Measurements from ENCODE around the gene STX8.
A peak's percentile ranks its signal among the peaks of the same experiment; 100 is the strongest.

The STX8 gene

DNA sequence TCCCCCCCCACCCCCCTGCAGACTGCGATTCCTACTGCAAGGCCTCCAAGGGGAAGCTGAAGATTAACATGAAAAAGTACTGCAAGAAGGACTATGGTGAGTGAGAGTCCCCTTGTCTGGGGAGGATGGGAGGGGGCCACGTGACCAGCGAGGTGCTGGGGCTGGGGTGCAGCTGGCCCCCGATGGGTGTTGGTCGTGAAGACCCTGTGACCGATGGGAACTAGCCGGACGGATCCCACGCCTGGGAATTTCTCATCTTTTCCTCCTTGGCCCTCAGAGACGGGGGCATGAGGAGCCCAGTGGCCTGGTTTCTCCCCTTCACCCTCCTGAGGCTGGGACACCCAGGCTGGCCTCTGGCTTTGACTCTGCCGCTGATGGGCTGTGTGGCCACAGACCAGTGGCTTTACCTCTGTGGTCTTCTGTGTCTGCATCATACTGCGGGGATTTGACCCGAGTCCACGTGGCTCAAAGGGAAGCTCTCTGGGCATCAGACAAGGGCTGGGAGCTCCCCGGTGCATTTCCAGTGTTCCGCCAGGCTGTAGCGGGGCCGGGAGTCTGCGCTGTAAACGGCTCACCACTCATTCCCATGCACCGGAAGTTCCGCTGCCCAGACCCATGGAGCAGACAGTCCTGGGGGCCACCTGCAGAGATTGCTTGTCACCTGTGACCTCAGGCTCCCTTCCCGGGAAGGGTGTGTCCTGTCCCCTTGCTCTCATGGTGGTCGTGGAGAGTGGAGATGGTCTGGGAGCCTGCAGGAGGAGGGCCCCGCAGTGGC, 354.3 kb downstream of the STX8 start:
- no peak for DNase-seq

DNA sequence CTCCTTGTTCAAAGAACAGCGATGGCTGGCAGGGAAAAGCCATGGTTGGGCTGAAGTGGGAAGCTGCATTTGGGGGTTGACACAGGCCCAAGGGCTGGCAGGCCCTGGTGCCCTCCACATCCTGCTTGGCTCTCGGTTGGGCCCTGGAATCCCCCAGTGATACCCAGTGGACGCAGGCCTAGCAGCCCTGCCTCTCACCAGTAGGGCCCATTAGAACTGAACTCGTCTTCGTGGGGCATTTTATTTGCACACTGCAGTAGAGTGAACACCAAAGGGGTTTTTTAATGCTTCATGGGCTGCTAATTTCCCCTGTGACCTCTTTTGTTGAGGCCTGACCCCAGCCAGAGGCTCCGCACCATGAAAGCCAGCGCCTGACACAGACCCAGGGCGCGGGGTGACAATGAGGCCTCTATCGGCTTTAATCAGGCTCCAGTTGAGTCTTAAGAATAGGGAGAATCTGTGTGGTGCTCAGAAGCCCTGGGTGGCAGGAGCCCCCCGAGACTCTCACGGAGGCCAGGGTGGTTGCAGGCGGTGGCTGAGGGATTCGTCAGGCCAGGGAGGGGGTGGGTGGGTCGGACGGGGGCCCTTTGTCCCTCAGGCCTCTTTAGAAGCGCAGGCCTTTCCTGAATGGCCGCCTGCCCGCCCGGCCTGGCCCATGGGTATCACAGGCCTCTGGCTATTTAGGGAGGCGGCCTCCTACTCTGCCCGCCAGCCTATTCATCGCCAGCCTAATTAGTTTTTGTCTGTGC, 355.0 kb downstream of the STX8 start:
- DNase-seq, result no peak

DNA sequence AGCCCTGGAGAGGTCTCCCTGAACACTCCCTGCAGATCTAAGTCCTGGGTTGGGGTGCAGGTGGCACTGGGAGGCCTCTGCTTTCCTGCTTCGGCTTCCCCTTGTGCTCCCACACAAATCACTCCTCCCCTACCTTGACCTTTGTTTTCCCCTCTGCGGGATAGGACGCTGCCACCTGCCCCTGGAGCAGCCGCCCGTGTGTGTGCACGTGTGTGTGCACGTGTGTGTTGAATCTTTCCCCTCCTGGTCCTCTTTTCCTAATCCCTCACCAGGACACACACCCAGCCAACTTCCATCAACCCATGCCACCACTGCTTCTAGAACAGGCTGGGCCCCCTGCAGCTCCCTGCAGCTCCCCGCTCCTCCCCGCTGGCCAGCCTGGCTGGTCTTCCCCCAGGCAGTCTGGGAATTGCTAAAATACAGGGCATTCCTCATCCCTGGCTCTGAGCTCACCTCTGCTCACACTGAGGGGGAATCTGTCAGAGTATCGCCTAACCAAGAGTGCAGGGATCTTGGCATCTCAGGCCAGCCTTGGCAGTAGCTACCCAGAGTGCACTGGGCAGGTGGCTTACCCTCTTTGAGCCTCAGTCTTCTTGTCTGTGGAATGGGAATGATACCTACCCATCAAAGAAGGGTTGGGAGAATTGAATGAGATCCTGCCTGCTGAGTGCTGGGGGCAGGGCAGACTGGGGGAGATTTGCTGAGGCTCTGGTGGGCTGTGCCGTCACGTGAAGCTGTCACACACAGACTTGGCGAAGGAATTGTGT, 355.8 kb downstream of the STX8 start:
- DNase-seq, result no peak

DNA sequence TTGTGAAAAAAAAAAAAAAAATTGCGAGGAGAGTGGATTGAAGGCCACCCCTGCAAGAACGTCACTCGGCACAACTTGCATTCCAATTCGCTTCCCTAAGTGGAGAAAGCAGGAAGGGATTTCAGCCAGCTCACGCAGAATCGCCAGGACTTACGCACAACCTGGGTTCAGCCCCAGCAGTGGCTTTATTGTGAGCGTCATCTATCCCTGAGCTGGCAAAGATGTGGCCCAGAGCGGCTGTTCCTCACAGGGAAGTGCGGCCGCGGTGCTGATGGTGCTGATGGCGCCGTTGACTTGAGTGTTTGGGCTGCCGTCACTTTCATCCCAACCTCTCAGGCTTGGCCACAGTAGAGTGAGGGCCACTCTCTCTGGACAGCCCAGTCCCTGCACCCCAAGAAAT, 356.7 kb downstream of the STX8 start:
- no peak for DNase-seq

DNA sequence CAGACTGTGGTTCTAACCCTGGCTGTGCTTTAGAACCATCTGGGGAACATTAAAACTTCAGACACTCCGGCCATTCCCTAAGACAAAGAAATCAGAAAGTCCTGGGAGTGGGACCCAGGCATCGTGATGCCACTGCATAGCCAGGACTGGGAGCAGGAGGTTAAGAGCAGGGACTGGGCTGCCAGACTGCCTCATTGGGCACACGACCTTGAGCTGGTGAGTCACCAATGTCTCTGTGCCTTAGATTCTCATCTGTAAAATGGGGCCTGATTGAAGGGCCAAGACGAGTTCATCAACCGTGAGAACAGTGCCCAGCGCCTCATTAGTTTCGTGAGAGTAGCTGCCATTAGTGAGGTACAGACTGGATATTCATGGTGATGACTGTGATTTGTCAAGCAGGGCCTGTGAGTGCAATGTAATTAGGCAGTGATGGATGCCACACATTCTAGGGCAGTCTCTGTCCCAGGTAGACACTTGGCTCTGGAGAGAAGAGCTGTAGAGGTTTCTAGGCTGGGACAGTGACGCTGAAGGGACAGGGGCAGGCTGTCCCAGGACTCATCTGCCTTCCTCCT, 357.5 kb downstream of the STX8 start:
- DNase-seq, result no peak

DNA sequence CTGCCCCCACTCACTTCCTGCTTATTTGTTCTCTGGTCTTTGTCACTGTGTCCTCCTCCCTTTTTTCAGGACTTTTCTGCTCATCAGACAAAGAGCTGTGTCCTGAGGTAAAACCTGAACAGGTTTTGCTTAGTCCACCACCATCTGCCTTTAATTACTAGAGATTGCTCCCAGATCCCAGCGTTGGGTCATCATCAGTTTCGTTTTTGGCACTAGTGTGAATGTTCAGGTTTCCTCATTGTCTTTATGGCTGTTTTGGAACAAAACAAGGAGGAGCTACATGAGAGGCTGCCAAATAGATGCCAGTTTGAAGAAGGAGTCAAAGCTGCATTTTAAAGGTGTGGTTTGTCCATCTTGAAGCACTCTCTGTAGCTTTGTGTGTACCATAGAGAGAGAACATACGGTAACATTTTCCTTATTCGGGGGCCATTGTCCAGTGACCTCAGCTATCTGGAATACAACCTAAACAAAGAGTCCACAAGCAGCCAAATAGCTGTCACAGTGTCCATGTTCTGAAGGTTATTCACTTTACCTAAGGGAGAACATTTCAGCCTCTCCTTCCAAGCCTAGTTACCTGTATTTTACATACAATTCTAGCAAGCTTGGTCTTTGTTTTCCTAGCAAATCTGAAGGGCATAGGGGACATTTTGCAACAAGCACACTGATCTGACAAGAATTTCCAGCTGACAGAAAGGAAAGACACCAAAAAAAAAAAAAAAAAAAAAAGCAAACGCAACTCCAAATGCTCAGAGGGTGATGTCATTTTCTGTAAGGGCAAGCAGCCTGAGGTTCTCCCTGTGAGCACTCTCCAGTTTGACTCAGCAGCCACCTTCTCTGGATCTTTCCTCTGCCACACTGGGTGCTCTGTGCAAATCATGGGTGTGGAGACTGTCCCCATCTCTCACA, 358.2 kb downstream of the STX8 start:
- DNase-seq, result peak; percentile 87

DNA sequence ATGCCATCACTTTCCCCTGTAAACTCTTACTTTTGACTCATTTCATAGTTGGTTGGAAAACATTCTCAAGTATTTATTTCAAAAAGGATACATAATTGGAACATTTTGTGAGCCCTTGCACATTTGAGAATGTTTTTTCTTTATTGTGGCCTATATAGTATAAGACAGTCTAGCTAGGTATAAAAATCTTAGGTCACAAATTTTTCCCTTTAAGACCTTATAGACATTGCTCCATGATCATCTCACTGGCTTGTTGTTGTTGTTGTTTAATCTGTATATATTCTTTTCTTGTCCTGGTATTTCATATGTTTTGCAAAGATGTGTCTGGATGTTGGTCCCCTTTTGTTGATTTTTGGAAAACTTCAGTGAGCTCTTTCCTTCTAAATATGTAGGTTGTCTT, 360.2 kb downstream of the STX8 start:
- DNase-seq, result no peak

DNA sequence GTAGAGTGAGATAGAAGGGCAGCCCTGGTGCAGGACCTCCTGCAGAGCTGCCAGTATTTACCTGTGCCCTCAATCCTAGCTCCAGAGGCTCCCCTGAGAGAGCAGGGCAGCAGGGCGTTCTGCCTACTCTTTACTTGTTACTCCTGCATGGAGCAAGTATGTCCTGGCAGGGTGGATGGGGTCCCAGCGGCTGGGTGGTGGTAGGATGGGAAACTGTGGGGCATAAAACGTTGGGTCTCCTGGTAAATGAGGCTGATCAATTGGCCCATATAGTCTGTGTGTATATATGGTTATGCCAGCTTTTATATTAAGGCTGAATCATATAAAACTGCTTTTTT, 362.3 kb downstream of the STX8 start:
- no peak for DNase-seq

DNA sequence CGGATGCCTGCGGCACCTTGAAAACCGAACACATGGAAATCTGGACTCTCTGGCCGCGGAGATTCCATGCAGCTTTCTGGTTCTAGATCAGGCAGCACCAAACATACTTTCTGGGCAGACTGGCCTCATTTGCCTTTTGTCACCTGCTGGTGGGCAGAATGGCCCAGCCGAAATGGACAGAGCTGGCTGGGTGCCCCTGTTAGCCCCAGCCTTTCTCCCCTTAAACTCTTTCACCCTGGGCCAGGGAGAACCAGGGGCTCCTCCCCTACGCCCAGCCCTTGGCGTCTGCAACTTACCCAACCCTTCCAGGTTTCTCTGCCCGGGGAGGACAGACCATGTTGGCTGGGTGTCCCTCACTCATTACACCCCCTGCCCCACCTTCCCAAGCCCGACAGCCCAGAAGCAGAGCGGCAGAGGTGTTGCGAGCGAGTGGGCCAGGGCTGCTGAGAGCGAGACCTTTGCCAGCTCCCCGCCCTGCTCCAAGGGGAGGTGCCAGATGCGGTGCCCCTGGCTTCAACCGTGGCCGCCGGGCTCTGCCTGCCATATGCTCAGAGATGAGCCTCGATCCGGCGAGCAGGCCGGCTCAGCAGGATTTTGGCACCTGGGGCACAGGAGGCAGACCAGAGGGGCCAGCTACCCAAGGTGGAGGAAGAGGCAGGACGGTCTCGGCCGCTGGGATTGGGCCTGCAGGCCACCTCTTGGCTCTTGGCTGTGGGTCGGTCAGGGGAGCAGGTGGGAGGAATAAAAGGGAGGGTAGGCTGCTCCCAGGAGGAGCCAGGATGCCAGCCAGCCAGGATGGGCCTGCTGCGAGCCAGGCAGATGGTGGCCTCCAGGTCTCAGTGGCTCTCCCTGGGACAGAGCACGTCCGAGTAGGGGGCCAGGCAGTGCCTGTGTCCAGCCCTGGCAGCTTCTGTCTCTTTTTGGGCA, 363.0 kb downstream of the STX8 start:
- no peak for DNase-seq

DNA sequence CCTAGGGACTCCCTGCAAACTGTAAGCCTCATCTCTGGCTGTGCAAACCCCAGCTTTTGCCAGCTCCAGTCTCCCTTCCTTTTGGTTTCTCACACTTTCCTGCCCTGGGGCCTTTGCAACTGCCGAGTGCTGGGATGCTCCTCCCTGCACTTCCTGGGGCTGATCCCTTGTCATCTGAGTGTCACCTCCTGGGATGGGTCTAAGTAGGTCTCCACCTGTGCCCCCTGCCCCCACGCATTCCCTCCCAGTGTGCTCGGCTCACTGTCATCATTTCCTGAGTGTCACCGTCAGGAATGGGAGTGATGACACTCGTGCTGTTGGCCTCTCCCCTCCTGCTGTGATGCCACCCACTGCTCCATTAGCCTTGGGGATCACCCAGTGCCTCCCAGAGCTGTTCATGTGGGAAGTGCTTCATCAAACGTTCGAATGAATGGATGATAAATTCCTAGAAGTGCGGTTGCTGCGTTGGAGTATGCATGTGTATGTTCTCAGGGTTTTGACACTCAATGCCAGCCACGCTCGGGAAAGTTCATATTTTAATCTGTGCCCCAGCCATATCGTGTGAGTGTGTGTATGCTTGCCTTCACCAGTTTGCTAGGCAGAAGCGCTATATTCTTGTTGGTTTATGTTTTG, 364.4 kb downstream of the STX8 start:
- no peak for DNase-seq

DNA sequence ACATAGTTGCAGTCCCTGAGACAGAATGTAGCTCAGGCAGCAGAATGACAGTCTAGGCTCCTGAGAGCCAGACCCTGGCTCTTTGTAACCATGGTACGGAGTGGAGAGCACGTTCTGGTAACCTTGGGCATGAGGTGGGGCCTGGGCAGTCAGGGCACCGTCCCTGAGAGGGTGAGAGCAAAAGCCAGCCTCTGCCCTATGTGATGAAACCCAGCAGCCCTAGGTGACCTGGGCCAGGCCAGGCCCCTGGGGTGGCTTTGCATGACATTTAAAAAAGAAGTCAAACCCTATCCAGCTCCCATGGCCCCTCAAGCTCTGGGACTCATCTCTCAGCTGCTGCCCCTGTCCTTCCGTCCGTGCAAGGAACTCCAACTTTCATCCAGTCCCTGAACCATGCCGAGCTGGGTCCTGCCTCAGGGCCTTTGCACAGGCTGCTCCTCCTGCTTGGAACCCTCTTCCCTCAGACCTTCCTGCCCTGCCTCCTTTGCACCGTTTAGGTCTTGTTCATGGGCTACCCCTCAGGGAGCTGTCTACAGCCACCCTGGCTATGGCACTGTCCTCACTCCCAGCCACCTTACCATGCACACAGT, 365.7 kb downstream of the STX8 start:
- DNase-seq, result no peak

DNA sequence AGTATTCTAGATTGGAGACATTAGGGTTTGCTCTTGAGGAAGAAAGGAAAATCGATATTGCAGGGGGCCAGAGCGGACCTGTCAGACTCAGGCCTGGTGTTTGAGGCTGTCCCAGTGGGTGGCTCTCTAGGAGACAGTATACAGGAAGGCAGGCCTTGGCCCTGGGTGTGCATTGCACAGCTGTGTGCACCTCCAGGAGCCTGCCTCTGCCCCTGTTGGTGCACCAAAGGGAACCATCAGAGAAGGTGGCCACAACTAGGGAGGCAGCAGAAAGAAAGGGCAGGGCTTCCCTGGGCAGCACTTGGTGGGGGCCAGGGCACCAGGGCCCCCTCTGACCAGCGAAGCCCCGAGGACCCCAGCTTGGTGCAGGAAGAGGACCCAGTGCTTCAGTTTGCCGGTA, 366.3 kb downstream of the STX8 start:
- no peak for DNase-seq

DNA sequence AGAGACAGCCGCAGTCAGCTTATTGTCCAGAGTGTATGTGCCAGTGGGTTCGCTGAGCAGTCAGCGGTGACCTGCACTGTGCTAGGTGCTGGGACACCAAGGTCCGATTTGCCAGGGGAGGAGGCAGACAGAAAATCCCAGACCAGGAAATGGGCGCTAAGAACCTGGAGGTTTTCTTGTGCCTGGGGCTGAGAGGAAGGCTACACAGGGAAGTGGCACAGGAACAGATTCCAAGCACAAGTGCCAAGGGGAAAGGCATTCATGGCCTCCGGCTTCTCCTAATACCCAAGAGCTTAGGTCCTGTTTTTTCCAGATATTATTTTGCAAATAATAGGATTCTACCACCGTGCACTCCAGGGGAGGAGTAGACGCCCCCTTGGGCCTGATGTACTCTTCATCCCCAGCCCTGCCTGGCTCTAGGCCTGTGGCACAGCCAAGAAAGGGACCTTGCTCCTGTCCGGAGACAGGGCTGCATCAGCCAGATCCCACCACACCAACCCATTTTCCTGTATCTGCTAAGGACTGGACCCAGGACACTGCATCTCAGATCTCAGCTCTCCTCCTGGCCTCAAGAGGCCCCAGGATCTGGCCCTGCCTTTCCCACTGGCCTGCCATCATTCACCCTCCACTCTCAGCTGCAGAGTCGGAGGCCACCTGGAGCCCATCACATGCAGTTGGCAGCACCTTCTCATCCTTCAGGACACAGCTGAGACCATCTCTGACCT, 367.1 kb downstream of the STX8 start:
- DNase-seq, result no peak

DNA sequence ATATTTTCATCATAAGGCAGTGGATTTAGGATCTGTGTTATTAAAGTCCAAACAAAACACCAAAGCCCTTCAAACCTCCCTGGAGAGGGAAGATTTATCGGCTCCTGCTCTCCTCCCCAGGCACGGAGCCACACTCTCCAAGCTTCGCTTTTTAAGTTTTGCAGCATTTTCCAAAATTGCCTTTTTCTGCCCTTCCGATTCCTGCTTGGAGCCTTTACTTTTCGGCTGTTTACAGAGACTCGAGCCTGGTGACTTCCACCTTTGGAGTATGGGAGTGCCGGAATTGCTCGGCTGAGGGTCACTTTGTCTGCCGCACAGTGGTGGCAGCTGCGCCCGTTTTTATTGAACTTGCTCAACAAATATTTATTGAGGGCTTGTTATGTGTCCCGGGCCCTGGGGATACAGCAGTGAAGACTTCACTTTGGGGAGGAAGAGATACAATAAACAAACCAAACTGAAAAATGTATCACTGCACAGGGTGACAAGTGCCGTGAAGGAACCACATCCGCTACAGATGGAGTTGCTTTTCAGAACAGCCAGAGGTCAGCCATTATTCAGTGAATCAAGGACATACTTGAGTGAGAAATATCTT, 368.8 kb downstream of the STX8 start:
- DNase-seq, result no peak

DNA sequence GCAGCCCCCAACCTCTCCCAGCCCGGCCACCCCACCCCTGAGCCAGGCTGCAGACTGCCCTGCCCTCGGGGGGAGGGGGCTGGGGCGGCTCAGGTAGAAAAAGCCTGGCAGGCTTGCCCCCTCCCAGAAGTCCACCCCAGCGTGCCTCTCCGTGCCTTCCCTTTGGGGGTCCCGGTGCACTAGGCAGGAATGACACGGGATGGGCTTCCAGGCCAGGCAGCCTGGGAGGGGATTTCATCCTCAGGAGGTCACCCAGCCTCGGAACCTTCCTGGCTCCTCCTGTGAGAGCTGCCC, 369.3 kb downstream of the STX8 start:
- no peak for DNase-seq

DNA sequence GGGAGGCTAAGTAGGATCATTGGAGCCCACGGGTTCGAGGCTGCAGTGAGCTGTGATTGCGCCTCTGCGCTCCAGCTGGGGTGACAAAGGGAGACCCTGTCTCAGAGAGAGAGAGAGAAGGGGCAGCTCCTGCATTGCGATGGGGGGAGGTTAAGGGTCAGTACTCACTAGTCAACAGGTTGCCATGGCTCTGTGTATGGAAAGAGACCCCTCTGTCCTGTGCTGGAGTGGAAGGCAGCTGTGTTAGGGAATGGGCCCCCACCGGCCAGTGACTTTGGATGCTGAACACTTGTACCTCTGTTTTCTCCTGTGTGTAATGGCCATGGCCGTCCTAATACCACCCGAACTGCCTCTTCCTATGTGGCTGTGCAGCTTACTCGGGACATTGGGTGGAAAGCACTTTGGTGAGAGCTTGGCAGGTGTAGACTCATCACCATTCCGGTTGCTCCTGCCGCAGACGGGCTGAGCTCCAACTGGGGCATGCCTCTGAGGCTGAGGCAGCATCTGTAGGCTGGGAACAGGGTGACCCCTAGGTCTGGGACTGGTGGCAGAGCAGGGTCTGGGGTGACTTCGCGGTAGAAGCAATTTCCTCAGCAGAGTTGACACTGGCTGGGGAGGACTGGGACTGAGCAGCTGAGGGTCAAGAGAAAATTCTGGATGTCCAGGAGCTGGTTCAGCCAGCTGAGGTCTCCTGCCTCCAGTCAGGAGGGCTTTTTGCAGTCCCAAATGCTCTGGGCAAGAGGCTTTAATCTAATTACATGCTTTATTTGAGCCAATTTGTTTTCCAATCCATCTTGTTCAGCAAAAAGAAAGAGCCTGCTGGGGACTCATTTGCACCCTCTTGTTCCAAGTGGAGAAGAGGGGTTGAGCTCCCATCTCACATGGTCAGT, 369.9 kb downstream of the STX8 start:
- DNase-seq, result no peak

DNA sequence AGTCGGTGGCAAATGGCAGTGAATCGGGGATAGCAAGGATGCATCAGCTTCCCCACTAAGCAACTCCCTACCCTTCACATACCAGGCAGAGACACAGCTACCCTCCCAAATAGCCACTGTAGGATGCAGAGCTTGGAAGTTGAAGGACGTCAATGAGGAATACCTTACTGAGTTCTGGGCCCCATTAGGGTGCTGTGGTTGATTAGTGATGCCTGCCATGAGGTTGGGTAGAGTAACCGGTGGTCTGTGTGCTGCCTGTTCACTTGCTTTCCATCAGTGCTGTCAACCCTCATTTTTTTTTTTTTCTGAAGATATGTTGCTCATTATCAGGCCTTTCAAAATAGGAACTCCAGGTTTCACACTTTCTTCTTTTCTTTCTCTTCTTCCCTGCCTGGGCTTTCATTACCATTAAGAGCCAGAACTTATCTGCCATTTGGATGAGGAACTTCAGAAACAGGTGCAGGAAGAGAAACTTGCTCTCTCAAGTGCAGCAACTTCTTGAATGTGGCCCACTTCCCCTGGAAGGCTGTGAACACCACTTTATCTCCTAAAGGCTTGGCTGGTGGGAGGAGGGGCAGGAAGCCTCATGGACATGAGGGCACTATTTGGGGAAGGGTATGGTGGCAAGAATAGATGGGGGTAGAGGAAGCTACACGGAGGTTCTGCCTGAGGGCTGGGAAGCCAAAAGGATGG, 370.8 kb downstream of the STX8 start:
- DNase-seq, result no peak

All from fibroblast of skin of scalp (primary cell).